IPS-NIHi11 (cell line): ENCODE data around the gene CELSR1.
A peak's percentile ranks its signal among the peaks of the same experiment; 100 is the strongest.

Experiments
- DNase-seq: peaks from one replicate; pipeline ENCODE4 v3.0.0; 2012; ENCODE audit warnings: mixed read lengths, low spot score

CELSR1 gene

GRCh38 chr22:46458525-46458924 is 78.9 kb downstream of the CELSR1 start:
- DNase-seq = no peak

- DNase-seq = no peak
These were observed 79.6 kb downstream of the CELSR1 start for GRCh38 chr22:46457502-46458488.

GRCh38 chr22:46456818-46457163 is 80.6 kb downstream of the CELSR1 start:
- no peak for DNase-seq

GRCh38 chr22:46455446-46455845 is 82.0 kb downstream of the CELSR1 start:
- DNase-seq = no peak

GRCh38 chr22:46454504-46455269 is 82.7 kb downstream of the CELSR1 start:
- DNase-seq = no peak

GRCh38 chr22:46453829-46454503 is 83.5 kb downstream of the CELSR1 start:
- no peak for DNase-seq

GRCh38 chr22:46453006-46453828 is 84.2 kb downstream of the CELSR1 start:
- DNase-seq = no peak

- DNase-seq = no peak
These were observed 85.0 kb downstream of the CELSR1 start for GRCh38 chr22:46452195-46453005.

GRCh38 chr22:46451741-46452140 is 85.7 kb downstream of the CELSR1 start:
- DNase-seq = peak; percentile 61

GRCh38 chr22:46450931-46451561 is 86.4 kb downstream of the CELSR1 start:
- DNase-seq = peak; percentile 49

GRCh38 chr22:46449974-46450745 is 87.3 kb downstream of the CELSR1 start:
- no peak for DNase-seq

- no peak for DNase-seq
These were observed 88.2 kb downstream of the CELSR1 start for GRCh38 chr22:46449116-46449691.

- DNase-seq = no peak
These were observed 89.1 kb downstream of the CELSR1 start for GRCh38 chr22:46448333-46448732.

GRCh38 chr22:46447906-46448305 is 89.5 kb downstream of the CELSR1 start:
- DNase-seq = no peak

GRCh38 chr22:46446799-46447198 is 90.6 kb downstream of the CELSR1 start:
- DNase-seq = no peak

- no peak for DNase-seq
These were observed 91.5 kb downstream of the CELSR1 start for GRCh38 chr22:46445771-46446420.

GRCh38 chr22:46444390-46444854 is 93.0 kb downstream of the CELSR1 start:
- DNase-seq = no peak

- DNase-seq = peak; percentile 67
These were observed 93.5 kb downstream of the CELSR1 start for GRCh38 chr22:46443850-46444389.
